Stimulated activated CD4-positive, alpha-beta T cell treated with anti-CD3 and anti-CD28 coated beads, TNF-alpha, amount 100 ng/mL, for 24 hours (primary cell): ENCODE results near the gene MATN3.
"Not testable (repeated sequence)": the region's sequence is repeated elsewhere in the genome, so short reads cannot be mapped to it uniquely, and the experiment has no call there.

Experiments used
- DNase-seq, 3 experiments: peaks; one replicate each; pipeline ENCODE4 v3.0.0-alpha.2; 2020; ENCODE audit warnings: low read depth in 3 of 3

MATN3 gene, protein sequence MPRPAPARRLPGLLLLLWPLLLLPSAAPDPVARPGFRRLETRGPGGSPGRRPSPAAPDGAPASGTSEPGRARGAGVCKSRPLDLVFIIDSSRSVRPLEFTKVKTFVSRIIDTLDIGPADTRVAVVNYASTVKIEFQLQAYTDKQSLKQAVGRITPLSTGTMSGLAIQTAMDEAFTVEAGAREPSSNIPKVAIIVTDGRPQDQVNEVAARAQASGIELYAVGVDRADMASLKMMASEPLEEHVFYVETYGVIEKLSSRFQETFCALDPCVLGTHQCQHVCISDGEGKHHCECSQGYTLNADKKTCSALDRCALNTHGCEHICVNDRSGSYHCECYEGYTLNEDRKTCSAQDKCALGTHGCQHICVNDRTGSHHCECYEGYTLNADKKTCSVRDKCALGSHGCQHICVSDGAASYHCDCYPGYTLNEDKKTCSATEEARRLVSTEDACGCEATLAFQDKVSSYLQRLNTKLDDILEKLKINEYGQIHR

DNA sequence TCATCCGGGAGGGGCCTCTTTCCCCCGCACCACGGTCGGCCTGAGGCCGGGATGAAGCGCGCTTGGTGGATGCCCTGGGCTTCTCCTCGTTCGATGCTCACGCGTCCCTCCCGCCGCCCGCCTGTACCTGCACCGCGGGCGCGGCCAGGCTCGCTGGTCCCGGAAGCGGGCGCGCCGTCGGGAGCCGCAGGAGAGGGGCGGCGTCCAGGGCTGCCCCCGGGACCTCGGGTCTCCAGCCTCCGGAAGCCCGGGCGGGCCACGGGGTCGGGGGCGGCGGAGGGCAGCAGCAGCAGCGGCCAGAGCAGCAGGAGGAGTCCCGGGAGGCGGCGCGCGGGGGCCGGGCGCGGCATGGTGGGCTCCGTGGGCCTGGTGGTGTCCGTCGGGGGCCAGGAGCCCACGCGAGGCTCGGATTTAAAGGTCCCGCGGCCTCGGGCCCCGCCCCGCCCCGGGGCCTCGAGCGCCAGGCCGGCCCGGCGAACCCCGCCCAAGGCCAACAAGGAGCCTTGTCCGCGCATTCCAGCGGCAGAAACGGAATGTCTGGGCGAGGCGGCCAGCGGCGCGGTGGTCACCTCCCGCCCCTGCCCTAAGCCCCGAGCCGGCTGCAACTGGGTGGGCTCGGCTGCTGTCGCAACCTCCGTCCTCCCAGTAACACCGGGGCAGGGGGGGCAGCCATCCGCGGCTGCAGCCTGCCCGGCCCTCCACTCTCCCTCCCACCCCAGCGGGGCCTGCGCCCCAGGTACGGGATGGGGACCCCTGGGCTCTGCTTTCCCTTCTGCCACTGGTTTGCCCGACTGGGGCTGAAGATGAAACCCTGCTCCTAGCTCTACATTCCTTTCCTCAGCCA is at the start of gene MATN3:
MATN3 (minus strand) TSS at position 387 of the 844 bp plus-strand sequence; CDS start at position 350, 37 bp downstream.
- no peak for DNase-seq

DNA sequence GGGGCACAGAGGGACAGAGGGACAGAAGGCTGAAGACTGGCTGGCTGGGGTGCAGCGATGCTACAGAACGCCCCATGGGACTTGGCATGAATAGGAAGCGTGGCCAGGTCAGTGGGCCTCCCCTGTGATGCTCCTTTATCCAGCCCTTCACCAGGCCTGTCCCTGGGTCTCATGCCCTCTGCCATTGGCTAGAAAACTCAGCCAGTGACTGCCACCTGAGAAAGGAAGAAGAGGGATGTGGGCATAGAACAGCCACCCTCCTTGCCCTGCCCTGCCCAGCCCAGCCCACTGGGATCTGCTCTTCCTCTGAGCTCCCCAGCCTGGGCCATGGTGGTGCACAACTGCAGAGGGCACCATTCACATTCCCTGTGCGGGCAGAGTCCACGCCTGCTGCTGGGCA is 49.5 kb upstream of the MATN3 start:
- DNase-seq: no peak

DNA sequence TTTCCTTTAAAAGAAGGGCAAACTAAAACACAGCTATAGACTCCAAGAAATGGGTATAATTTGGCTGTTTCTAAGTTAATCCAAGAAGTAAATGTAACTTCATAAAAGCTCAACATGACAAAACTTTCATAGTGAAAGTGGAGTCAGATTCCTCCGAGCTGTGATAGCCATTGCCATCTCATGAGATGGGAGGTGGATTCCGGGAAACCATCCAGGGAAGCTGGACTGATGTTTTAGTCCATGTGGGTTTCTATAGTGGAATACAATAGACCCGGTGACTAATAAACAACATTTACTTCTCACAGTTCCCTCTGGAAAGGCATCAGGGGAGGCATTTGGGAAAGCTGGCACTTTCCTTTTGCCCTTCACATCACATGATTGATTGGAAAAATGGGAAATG is 49.0 kb upstream of the MATN3 start:
- no peak for DNase-seq

DNA sequence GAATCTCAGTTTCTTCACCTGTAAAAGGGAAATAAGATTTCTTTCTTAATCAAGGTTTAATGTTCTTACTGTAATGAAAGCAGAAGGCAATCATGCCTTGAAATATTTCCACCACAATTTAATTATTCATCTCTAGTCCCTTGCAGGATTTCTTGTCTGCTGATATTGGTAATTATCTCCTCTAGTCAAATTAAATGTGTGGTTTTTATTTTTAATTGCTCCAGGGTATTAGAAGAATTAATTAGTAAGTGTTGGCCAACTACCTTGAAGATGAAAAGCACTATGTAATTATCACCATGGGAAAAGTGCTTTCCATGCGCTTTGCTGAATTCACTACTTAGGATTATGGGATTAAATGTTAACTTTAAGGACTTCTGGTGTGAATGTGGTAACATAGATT is 47.6 kb upstream of the MATN3 start:
- no peak for DNase-seq

DNA sequence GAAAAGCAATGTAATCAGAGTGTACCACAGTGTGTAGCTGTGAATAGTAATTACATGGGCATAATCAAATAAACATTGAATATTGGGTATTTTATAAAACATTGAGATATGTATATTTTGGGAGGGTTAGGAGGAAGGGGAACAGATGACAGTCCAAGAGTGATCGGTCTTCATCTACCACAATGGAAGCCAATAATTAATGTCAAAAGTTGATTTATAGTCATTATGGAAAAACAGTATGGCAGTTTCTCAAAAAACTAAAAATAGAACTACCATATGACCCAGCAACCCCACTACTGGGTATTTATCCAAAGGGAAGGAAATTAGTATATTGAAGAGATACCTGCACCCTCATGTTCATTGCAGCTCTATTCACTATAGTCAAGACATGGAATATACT is 44.8 kb upstream of the MATN3 start:
- DNase-seq: no peak

DNA sequence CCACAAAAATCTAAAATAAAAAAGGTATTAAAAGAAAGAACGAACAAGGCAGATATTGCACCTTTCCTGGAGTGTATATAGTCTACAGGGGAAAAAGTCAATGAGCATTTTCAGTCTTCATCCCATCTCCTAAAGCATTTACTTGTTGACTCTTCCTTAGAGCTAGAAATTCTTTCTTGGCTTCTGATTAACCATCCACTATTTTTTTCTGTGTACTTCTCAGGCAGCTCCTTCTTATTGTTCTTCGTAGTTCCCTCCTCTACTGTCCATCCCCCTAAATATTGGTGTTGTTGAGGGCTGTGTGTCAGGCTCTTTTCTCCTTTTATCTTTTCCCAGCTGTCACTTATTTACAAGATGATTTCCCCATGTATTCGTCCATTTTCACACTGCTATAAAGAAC is 42.5 kb upstream of the MATN3 start:
- no peak for DNase-seq

DNA sequence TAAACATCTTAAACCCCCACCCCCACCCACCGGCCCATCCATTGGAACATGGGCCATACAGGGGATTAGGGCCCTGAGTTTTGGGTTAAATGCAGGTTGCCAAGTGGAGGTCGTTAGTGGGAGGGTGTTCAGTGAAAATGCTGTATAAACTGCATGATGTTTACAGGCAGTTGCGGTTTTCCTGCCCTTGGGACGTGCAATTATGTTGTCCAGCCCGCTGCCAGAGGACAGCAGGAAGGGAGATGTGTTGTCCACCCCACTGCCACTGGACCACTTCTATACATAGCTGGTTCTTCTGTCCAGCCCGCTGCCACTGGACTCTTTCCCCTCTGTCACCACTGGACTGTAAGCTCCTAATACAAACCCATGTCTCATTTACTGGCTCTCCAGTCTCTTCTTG is 41.7 kb upstream of the MATN3 start:
- DNase-seq: no peak

DNA sequence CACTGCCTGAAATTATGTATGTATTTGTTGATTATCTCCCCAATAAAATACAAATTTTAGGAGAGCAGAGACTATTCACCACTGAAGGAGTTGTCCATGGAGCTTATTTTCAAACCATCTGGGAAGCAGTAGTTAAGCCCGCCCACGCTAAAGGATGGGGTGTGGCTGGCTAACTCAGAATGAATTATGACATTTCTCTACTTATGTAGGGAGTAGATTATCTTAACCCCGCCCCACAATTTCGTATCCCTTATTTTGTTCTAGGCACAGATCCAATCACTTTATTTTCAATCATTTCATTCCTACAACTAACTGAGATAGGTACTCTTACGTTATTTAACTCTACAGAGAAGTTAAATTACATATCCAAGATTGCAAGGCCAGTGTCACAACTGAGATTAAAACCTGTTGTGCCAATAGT is 40.4 kb upstream of the MATN3 start:
- no peak for DNase-seq

DNA sequence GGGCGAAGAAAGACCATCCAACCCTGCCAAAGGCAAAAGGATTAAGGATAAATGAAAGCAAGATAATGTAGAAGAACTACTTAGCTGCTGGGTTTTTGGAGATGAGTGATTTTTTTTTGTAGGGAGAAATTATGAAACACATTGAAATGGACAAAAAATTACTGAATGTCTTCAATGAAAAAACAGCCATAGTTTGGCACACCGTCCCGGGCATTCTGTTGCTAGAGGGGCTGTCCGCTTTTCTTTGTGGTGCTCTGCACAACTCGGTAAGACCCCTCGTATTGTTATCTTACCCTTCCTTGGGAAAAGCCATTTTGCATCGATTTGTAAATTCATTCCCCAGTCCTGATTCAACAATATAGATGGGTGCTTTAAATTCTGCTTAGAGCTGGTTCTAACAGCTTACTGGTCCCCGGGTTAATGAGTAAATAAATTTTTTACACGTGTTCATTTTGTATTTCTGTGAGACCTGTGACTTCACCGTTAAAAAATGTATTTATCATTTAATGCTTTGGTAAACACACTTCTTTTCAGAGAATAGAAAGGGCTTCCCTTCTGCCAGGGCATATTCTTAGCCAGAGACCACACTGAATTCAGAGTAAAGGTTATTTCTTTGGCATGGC is 39.9 kb upstream of the MATN3 start:
- DNase-seq: no peak

DNA sequence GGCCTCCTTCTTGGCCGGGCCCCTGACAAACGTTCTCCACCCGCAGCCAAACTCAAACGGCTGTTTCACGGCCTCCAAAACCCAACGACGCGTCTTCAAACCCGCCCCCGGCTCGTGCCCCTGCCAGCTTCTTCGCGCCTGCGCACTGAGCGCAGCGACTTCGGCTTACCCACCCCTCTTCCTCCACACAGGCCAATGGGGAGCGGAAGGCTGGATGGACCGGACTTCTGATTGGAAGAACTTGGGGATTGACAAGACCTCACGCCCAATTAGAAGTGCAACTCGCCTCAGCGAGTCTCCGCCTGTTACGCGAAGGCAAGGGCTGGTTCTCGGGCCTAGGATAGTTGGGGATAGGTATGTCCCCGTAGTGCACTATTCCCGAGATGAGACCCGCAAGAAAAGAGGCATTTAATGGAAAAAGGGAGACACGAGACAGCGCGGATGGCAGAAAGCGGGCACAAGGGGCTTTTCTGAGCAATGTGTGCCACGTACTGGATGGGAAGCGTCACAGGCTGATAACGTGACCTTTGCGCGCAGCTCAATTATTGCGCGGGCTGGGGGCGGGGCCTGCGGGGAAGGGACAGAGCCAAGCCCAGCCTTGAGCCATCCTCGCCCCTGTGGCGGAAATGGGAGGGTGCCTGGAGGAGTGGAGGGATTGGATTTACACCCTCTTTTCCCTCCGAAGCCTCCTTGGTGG is 39.2 kb upstream of the MATN3 start, which contains the start of gene LAPTM4A:
LAPTM4A (minus strand) TSS at position 97 of the 697 bp plus-strand sequence. CDS start 108 bp downstream, outside the sequence.
- DNase-seq: peak; percentile 93 to 96 (median 95)

DNA sequence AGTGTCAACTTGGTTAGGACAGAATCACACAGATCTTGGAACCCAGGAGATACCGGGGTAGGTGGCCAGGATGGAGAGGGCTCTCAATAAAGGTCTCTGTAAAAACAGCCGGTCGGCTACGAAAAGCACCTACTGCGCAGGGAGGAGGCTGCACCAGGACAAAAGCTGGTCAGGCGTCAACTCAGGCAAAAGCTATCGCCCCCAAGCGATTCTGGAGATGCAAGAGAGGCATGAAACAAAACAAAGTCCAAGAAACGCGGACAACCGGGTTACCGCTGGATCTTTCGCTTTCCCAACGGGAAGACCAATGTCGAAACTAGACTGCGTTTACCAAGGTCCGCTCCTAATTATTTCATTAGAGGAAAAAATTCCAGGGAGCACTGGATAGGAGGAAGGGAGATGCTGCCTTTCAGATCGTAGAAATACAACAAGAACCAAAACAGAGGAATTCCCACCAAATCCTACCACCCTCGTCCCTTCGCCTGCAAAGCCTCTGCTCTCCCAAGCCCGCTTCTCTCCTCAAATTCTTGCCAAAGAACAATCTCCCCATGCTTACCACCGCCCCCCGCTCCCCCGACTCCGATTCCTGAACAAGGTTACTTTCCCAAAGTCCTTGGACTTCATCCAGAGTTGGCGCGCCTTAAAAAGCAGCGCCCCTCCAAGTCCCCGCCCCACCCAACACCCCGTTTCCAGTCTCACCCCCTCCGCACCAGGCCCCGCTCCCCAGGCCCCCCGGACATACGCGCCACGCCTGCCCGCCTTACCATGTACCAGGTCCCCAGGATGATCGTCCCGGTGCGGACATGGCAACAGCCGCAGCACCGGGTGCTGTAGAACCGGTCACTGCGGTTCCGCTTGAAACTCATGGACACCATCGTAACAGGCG is 38.4 kb upstream of the MATN3 start:
- DNase-seq: no peak

DNA sequence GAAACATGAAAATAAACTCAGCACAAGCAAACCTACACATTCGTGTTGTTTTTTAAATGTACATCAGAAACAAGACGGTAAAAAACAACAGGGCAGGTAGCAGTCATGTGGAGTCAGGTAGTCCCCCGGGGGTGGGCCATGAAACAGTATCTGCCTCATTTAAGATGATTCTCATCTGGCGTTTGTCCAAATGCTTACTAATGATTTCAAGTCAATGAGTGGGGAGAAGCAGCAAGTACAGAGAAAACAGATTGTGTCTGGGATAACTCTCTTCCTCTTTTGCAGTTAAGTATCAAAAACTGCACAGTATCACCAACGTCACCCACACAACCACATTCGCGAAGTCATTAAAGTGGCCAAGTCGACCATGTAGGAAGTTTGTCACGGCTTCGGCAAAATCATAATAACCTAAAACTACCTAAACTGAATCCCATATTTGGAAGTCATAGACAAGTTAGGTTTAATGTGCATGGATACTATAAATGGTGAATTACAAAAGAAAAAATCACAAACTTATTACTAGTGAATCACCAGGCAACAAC is 37.7 kb upstream of the MATN3 start:
- peak in 1 of 3 experiments; percentile 12 for DNase-seq

DNA sequence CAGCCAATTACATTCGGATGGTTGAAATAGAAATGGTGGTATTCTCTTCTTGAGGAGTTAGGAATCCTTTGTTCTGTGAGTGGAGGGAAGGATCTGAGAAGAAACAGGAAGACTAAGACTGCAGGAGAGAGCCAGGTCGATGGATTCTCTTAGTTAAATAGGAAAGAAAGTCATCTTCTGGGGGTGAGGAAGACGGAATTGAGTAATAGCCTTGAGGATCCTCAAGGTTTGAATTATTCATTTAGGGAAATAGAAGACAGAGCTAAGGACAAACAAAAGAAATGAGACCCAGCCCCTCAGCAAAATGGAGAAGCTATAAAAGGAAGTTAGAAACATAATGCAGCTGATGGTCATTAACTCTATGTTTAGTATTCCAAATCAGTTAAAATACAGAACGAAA is 37.2 kb upstream of the MATN3 start:
- no peak for DNase-seq

DNA sequence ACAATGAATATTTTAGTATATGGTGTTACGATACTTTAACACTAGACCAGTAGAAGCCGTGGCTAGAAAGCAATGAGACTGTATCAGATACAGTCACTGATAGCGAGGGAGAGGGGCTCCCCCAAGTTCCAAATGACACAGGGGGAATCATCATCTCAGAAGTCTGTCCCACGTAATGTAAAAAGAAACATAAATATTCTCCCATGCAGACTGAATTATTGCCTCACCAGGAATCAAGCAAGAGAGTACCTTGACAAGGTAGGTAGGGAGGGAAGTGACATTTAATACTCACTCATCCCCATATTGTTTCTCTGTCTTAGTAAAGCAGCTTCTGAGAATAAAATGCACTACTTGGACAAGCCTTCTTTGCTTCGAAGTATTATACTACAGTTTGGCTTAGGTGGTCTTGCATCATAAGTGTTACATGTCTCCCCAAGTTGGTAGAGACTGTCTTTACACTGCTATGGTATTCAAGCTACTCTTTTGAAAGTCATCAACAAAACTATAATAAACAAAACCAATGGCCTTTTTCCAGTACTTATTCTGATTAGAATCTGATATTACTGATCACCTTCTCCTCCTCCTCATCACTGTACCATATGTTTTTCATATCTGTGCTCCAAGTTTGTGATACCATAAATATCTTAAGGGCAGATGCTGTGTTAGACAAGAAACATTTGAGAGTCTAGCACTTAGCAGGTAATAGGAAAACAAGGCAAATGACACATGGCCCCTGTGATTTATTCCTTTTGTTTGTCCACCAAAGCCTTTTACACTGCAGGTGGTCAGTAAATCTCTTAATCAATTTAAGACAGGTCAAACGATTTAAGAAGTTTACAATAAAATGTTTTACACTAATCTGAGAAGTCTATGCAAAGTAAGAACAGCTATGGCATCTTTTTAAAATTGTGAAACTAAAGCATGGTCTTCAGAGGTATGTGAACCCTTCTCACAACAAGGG is 36.3 kb upstream of the MATN3 start:
- DNase-seq: no peak

DNA sequence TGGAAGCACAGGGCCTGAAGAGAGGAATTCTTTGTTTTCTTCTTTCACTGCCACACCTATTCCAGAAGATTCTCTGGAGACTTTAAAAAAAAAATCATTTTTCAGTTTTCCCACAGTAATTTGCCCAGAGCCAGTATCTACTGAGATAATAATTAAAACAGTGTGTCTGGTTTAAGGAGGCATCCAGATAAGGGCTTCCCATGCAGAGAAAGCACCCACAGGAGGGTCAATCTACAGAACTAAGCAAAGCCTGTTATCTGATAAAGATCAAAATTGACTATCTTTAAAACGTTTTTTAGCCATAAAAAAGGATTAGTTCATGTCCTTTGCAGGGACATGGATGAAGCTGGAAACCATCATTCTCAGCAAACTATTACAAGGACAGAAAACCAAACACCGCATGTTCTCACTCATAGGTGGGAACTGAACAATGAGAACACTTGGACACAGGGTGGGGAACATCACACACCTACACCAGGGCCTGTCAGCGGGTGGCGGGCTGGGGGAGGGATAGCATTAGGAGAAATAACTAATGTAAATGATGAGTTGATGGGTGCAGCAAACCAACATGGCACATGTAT is 33.3 kb upstream of the MATN3 start:
- DNase-seq: not testable (repeated sequence)

DNA sequence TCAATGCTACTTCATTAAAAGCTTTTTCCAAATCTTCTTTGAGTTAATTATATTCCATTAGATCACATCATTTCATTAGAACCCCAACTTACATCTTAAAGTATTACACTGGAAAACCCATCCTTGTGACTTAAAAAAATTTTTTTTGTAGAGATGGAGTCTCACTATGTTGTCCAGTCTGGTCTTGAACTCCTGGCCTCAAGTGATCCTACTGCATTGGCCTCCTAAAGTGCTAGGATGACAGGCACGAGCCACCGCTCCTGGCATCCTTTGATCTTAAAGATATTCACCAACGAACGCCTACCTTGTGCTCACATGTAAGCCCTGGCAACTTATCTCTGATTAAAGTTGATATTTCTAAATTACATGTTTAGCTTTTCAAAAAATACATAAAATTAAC is 32.3 kb upstream of the MATN3 start:
- DNase-seq: no peak

DNA sequence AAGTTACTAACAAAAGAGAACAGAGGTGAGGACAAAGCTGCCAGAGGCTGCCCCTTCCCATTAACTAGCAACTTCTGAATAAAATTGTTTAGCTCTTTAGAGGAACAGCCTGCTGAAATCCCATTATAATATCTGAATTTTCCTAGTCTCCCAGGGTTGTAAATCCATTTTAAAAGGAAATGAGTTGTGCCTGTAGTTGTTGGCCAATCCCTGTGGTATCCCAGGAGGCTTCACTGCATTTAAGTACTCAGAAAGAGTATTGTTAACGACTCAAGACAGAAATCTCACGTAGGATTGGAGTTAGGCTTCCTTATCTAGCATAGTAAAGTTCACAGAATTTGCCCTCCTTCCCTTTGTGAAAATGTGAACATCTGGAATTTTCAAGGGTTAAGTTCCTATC is 30.1 kb upstream of the MATN3 start:
- DNase-seq: no peak

DNA sequence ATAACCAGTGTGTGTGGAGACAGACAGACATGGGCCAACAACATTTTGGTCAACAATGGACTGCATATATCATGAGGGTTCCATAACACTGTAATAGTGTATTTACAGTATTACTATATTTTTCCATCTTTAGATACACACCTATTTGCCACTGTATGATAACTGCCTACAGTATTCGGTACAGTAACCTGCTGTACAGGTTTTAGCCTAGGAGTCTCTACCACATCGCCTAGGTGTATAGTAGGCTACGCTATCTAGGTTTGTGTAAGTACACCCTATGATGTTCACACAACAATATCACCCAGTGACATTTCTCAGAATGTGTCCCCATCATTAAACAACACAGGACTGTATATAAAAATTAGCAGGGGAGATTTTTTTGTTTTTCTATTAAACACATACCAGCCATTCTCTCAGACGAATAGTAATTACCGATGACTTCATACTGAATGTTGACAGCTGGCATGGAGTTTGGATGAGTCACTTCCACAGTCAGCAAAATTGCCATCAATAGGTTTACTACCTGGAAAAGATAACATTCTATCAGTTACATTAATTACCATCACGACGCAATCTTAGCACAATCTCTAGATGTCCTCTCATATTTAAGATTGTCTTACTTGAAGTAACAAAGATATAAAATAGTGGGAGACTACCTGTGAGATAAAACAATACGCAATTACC is 28.2 kb upstream of the MATN3 start:
- DNase-seq: no peak
